Mucosa of descending colon (tissue), 3 donors: ENCODE results near the gene PDLIM7. TPM values are rescaled to one million over a fixed set of nuclear protein-coding genes. Genes with fewer than 3 reads are reported as not detected.

Experiments used
- ATAC-seq: fragments of 200-7000 bp; cut with Tn5 transposase; one replicate; pipeline ENCODE4 v1.9.1; 2020; ENCODE audit warnings: mild to moderate bottlenecking, moderate library complexity
- DNase-seq, 3 donors: peaks; one replicate each; pipeline ENCODE4 v3.0.0-alpha.2; 2020
- H3K36me3 ChIP-seq: fragments of 200-600 bp; one replicate; pipeline ENCODE4 v1.8.0; 2021; ENCODE audit warnings: low read depth, mild to moderate bottlenecking
- H3K4me1 ChIP-seq: fragments of 200-600 bp; one replicate; pipeline ENCODE4 v1.8.0; 2021; ENCODE audit warnings: low read depth, mild to moderate bottlenecking
- H3K4me3 ChIP-seq: fragments of 200-600 bp; one replicate; pipeline ENCODE4 v1.8.0; 2021; ENCODE audit warnings: mild to moderate bottlenecking
- H3K9me3 ChIP-seq: fragments of 200-600 bp; one replicate; pipeline ENCODE4 v1.8.0; 2021; ENCODE audit warnings: mild to moderate bottlenecking
- CTCF ChIP-seq: fragments of 200-600 bp; IDR thresholded peaks from one replicate; pipeline ENCODE4 v1.8.0; 2022; ENCODE audit warnings: antibody characterized with exemption, mild to moderate bottlenecking
- intact Hi-C, 2 donors: fragments of 100-400 bp; cut with DNase I in 1 of 2; cut with micrococcal nuclease in 1 of 2; formaldehyde crosslinking; loops; one replicate each; pipeline versions ENCODE4 v1.11.0 to v1.11.1; 2022; cut with DNase I, micrococcal nuclease
- total RNA-seq, 3 donors: library from RNA; stranded (reverse); fragmentation: NEBNext Ultra II Directional in 2 of 3; extraction: Animal tissue kit (Norgen Biotek cat#: 25700) in 2 of 3; gene quantifications; one replicate each; pipeline versions ENCODE4 v1.2.1 to v1.2.4, GENCODE V29; 2021 to 2023
- donor health status: DM: no; HTN: no; CAD: no; lungs with moderate emphysema.
- donor health status: DM: no; HTN: no; CAD: no.
- donor health status: DM: no; HTN: yes; CAD: no.

The PDLIM7 gene
- total RNA-seq, 3 donors from 2014 or later, result 12.9 to 333 (median 54.0) TPM

GRCh38 chr5:177507596-177508220, 10.3 kb upstream of the PDLIM7 start:
- DNase-seq (peak in 2 of 3 donors; percentile 28 to 55), ATAC-seq (no peak)
- H3K9me3 ChIP-seq, result no peaks in the 10 kb centered on the region
- H3K4me3 ChIP-seq, result no peak overlapping the region
- no peaks in the 10 kb centered on the region for H3K36me3 ChIP-seq
- TF ChIP-seq CTCF, result no peak
- intact Hi-C loops, result no loop called here
- no peaks in the 10 kb centered on the region for H3K4me1 ChIP-seq

- no peak for DNase-seq
- no peak overlapping the region for H3K4me3 ChIP-seq
- intact Hi-C loops, result no loop called here
- H3K36me3 ChIP-seq, result no peaks in the 10 kb centered on the region
- no peak for TF ChIP-seq CTCF
- no peaks in the 10 kb centered on the region for H3K9me3 ChIP-seq
- no peak for ATAC-seq
- H3K4me1 ChIP-seq, result no peaks in the 10 kb centered on the region
Observed at GRCh38 chr5:177507165-177507564, 9.8 kb upstream of the PDLIM7 start.

- no peaks in the 10 kb centered on the region for H3K9me3 ChIP-seq
- no peak for TF ChIP-seq CTCF
- no peak for DNase-seq
- ATAC-seq, result no peak
- no peaks in the 10 kb centered on the region for H3K36me3 ChIP-seq
- H3K4me3 ChIP-seq, result no peak overlapping the region
- H3K4me1 ChIP-seq, result no peaks in the 10 kb centered on the region
- intact Hi-C loops, result no loop called here
Observed at GRCh38 chr5:177505075-177505474, 7.7 kb upstream of the PDLIM7 start.

GRCh38 chr5:177504086-177505056, 7.0 kb upstream of the PDLIM7 start:
- no peak for TF ChIP-seq CTCF
- DNase-seq (no peak), ATAC-seq (no peak)
- intact Hi-C loops, result loop anchor here in 1 of 2 donors (5.0 kb wide), 1 partner anchor 112 kb away; no protein-coding TSS in a partner anchor
- Histone ChIP-seq H3K4me1 (no peaks in the 10 kb centered on the region), H3K9me3 (no peaks in the 10 kb centered on the region), H3K36me3 (no peaks in the 10 kb centered on the region), H3K4me3 (no peak overlapping the region)

- intact Hi-C loops, result loop anchor here in 1 of 2 donors (5.0 kb wide), 1 partner anchor 111 kb away; no protein-coding TSS in a partner anchor
- H3K36me3 ChIP-seq, result no peaks in the 10 kb centered on the region
- TF ChIP-seq CTCF, result no peak
- H3K4me3 ChIP-seq, result no peak overlapping the region
- H3K4me1 ChIP-seq, result peaks cover under 1% of the 10 kb centered on the region
- no peak for ATAC-seq
- no peaks in the 10 kb centered on the region for H3K9me3 ChIP-seq
- no peak for DNase-seq
Observed at GRCh38 chr5:177503351-177504085, 6.1 kb upstream of the PDLIM7 start.
